ENCODE results near the gene PLXNA1. TPM values are rescaled to one million over a fixed set of nuclear protein-coding genes. Genes with fewer than 3 reads are reported as not detected.

Gene PLXNA1
- total RNA-seq, 1 experiment from 2014 or later = 80.6 TPM

DNA sequence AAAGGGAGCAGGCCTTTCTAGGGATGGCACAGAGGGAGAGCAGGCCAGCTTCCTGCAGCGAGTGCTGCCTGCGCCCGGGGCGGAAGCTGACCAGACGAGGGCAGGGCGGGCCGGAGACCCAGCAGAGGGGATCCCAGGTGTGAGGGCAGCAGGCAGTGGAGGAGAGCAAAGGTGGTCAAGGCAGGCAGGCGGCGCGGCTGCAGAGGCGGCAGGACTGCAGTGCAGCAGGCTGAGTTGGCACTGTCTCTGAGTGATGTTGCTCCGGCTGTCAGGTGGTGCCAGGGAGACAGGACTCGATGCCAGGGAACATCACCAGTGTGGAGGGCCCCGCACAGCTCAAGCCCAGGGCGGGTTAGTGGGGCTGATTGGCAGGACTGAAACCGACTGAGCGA, 22.3 kb upstream of the PLXNA1 start:
- no peaks in the 10 kb centered on the region for H3K9me3 ChIP-seq (ENCODE audit: control insufficient read depth, insufficient read depth, low read depth, low read length)
- intact Hi-C loops (cut with micrococcal nuclease; ENCODE audit: unreplicated experiment) = no loop called here
- H3K4me1 ChIP-seq (ENCODE audit: control insufficient read depth, insufficient read depth, low read length) = peaks cover 24% of the 10 kb centered on the region
- no peak overlapping the region for H3K4me3 ChIP-seq (ENCODE audit: low read depth in 2 of 2, low read length in 2 of 2)
- in situ Hi-C loops (cut with HindIII; ENCODE audit: low pct_unique_long_range_greater_than_20kb, low sequenced_read_pairs) = no loop called here
- H3K36me3 ChIP-seq (ENCODE audit: control insufficient read depth, insufficient read depth, low read length) = no peaks in the 10 kb centered on the region
- H3K27ac ChIP-seq (ENCODE audit: low read length) = peak overlapping the region; percentile 78; the same call in 1 of the 2 replicates
- DNase-seq (ENCODE audit: low read depth, low spot score) (no peak), ATAC-seq (peak; percentile 23)
- no TSS peak for BruUV-seq (replicated peaks)
- TF ChIP-seq, protein P1, sequence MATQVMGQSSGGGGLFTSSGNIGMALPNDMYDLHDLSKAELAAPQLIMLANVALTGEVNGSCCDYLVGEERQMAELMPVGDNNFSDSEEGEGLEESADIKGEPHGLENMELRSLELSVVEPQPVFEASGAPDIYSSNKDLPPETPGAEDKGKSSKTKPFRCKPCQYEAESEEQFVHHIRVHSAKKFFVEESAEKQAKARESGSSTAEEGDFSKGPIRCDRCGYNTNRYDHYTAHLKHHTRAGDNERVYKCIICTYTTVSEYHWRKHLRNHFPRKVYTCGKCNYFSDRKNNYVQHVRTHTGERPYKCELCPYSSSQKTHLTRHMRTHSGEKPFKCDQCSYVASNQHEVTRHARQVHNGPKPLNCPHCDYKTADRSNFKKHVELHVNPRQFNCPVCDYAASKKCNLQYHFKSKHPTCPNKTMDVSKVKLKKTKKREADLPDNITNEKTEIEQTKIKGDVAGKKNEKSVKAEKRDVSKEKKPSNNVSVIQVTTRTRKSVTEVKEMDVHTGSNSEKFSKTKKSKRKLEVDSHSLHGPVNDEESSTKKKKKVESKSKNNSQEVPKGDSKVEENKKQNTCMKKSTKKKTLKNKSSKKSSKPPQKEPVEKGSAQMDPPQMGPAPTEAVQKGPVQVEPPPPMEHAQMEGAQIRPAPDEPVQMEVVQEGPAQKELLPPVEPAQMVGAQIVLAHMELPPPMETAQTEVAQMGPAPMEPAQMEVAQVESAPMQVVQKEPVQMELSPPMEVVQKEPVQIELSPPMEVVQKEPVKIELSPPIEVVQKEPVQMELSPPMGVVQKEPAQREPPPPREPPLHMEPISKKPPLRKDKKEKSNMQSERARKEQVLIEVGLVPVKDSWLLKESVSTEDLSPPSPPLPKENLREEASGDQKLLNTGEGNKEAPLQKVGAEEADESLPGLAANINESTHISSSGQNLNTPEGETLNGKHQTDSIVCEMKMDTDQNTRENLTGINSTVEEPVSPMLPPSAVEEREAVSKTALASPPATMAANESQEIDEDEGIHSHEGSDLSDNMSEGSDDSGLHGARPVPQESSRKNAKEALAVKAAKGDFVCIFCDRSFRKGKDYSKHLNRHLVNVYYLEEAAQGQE (IDR thresholded peaks at IDR 0.05; ENCODE audit: insufficient read depth in 1 of 2, low read depth in 2 of 2, low read length in 1 of 2) = no peak
- TF ChIP-seq, protein P2, sequence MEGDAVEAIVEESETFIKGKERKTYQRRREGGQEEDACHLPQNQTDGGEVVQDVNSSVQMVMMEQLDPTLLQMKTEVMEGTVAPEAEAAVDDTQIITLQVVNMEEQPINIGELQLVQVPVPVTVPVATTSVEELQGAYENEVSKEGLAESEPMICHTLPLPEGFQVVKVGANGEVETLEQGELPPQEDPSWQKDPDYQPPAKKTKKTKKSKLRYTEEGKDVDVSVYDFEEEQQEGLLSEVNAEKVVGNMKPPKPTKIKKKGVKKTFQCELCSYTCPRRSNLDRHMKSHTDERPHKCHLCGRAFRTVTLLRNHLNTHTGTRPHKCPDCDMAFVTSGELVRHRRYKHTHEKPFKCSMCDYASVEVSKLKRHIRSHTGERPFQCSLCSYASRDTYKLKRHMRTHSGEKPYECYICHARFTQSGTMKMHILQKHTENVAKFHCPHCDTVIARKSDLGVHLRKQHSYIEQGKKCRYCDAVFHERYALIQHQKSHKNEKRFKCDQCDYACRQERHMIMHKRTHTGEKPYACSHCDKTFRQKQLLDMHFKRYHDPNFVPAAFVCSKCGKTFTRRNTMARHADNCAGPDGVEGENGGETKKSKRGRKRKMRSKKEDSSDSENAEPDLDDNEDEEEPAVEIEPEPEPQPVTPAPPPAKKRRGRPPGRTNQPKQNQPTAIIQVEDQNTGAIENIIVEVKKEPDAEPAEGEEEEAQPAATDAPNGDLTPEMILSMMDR (IDR thresholded peaks at IDR 0.05) = no peak
- no peak for TF ChIP-seq POLR2AphosphoS5 (IDR thresholded peaks at IDR 0.05; ENCODE audit: low read depth, low read length)
- TF ChIP-seq SIN3A (IDR thresholded peaks at IDR 0.05; ENCODE audit: borderline replicate concordance, insufficient read depth, low read depth, low read length) = no peak
- TF ChIP-seq TCF7L2 (IDR thresholded peaks at IDR 0.05; ENCODE audit: low read depth, low read length) = no peak
- H3K27me3 ChIP-seq (ENCODE audit: control insufficient read depth, insufficient read depth, low read length) = no peaks in the 10 kb centered on the region
- ChIA-PET CTCF (interaction anchor here (0.6 to 1.0 kb wide), 3 partner anchors 11 to 151 kb away, joined by 3 to 8 read pairs (median 5); no protein-coding TSS in a partner anchor), POLR2A (no interaction called here)

DNA sequence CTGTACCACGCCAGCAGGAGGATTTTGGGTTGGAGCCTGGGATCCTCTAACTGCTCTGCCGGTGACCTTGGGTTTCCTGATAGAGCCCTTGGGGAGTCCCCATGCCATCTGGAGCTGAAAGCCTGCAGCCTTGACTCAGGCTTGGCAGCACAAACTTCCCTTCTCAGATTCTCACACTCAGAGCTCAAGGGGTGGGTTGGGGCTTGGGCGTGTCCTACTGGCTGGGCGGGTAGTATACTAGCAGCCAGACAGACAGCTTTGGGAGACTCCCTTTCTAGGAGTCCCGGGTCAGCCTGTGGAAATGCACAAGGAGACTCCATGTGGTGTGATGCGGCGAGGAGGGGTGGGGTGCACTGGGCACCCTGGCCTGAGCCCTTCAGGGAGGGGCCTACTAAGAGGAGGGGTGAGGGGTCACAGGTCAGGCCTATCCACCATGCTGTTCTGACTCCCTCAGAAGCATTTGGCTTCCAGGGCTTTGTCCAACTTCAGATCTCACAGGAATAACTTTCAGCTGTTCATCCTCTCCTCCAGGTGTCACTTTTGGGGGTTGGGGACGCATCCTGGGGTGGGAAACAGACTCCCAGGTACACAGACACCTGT, 21.6 kb upstream of the PLXNA1 start:
- TF ChIP-seq, protein P1 (IDR thresholded peaks at IDR 0.05; ENCODE audit: insufficient read depth in 1 of 2, low read depth in 2 of 2, low read length in 1 of 2) = no peak
- TF ChIP-seq POLR2AphosphoS5 (IDR thresholded peaks at IDR 0.05; ENCODE audit: low read depth, low read length) = no peak
- TF ChIP-seq TCF7L2 (IDR thresholded peaks at IDR 0.05; ENCODE audit: low read depth, low read length) = no peak
- TF ChIP-seq, protein P2 (IDR thresholded peaks at IDR 0.05) = no peak
- no peak for TF ChIP-seq SIN3A (IDR thresholded peaks at IDR 0.05; ENCODE audit: borderline replicate concordance, insufficient read depth, low read depth, low read length)
- H3K27me3 ChIP-seq (ENCODE audit: control insufficient read depth, insufficient read depth, low read length) = no peaks in the 10 kb centered on the region
- no peak for DNase-seq (ENCODE audit: low read depth, low spot score)
- H3K36me3 ChIP-seq (ENCODE audit: control insufficient read depth, insufficient read depth, low read length) = no peaks in the 10 kb centered on the region
- no peak overlapping the region for H3K4me3 ChIP-seq (ENCODE audit: low read depth in 2 of 2, low read length in 2 of 2)
- ChIA-PET CTCF (interaction anchor here (0.6 to 1.0 kb wide), 2 partner anchors 10 to 27 kb away, joined by 5 to 8 read pairs; no protein-coding TSS in a partner anchor), POLR2A (no interaction called here)
- peaks cover 24% of the 10 kb centered on the region for H3K4me1 ChIP-seq (ENCODE audit: control insufficient read depth, insufficient read depth, low read length)
- ATAC-seq = no peak
- in situ Hi-C loops (cut with HindIII; ENCODE audit: low pct_unique_long_range_greater_than_20kb, low sequenced_read_pairs) (no loop called here), intact Hi-C loops (cut with micrococcal nuclease; ENCODE audit: unreplicated experiment) (no loop called here)
- no peaks in the 10 kb centered on the region for H3K9me3 ChIP-seq (ENCODE audit: control insufficient read depth, insufficient read depth, low read depth, low read length)
- H3K27ac ChIP-seq (ENCODE audit: low read length) = no peak overlapping the region
- no TSS peak for BruUV-seq (replicated peaks)

All from Panc1 (cell line).